H7 (cell line): ENCODE data around the gene HIPK1. TPM values are rescaled to one million over a fixed set of nuclear protein-coding genes. Genes with fewer than 3 reads are reported as not detected.
A peak's percentile ranks its signal among the peaks of the same experiment; 100 is the strongest.

Experiments used
- DNase-seq: peaks from one replicate; pipeline ENCODE4 v3.0.0; 2012
- H3K27me3 ChIP-seq: 2 replicates; pipeline ENCODE4 v1.6.0; 2011; ENCODE audit warnings: mild to moderate bottlenecking, low read length; ENCODE audit not compliant: control insufficient read depth, insufficient read depth
- H3K36me3 ChIP-seq: replicated peaks from 2 replicates; pipeline ENCODE4 v1.5.1; 2011; ENCODE audit warnings: low read length; ENCODE audit not compliant: control insufficient read depth, insufficient read depth
- H3K4me3 ChIP-seq: 2 replicates; pipeline ENCODE4 v1.5.1; 2011; ENCODE audit warnings: low read depth, mild to moderate bottlenecking, control low read depth, low read length, moderate library complexity; ENCODE audit not compliant: insufficient read depth
- total RNA-seq: library from RNA; depleted of rRNA; stranded (reverse); fragments of >200 nt; shearing (Covaris generic); gene quantifications from 2 replicates; pipeline ENCODE4 v1.2.3, GENCODE V29; 2014

Gene HIPK1
- total RNA-seq, 1 experiment from 2014 or later: 33.4 TPM

DNA sequence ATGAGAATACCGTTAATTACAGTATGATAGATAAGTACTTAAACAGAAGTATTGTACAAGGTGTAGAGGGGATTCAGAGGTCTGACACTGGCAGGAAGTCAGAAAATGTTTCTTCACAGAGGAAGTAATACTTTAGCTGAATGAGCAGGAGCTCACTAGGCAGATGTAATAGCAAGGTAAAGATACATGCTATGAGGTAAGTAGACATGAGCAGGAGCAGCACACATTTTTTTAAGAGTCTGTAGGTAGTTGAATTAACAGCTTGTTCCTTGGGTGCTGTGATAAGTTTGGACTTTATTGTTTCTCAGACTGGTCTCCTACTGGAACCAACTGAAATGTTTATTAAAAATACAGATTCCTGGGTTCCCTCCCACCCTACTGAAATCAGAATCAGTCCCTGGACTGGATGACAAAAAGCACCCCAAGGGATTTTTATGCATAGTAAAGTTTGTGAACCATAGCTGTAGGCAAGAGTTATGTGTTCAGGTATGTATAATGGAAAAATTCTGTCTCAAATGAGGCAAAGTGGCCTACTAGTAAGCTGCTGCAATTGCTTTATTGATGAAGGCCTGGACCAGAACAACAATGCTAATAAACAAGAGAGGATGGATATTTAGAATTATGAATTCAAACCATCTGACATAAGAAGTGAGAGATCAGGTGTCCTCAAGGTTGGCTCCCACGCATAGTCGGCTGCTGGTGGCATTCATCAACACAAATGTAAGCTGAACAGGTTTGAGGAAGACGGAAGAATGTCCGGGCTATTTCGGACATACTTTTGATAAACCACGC, 25.4 kb upstream of the HIPK1 start:
- no peaks in the 10 kb centered on the region for H3K27me3 ChIP-seq

DNA sequence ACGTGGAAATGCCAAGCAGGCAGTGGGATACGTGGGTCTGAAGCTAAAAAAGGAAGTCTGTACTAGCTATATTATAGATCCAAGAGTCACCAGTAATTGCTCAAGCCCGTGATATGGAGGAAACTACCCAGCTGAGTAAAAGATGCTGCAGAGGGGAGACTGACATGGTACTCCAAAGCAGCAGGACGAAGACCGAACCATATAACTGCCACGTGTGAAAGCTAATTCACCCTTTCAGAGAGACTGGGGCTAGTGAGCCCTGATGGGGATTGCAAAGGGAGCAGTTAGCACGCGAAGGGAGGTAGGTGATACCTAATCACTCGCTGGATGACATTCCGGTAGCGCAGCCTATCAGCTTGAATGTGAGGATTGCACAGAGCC, 24.8 kb upstream of the HIPK1 start:
- Histone ChIP-seq H3K4me3 (peak overlapping the region; percentile 97), H3K36me3 (peaks cover 7% of the 10 kb centered on the region), H3K27me3 (no peaks in the 10 kb centered on the region)
- DNase-seq: peak; percentile 71

More for the DNA sequence above, 25.4 kb upstream of the HIPK1 start:
- H3K4me3 ChIP-seq: peak overlapping the region; percentile 97
- no peak for DNase-seq
- H3K36me3 ChIP-seq: peaks cover 6% of the 10 kb centered on the region

GRCh38 chr1:113904674-113905434, 24.3 kb upstream of the HIPK1 start, which contains the start of the genes AP4B1 and DCLRE1B:
Gene AP4B1, minus strand, starts transcription at chr1:113904799. Its CDS starts 82 bp downstream, at chr1:113904717.
Gene DCLRE1B, plus strand, starts transcription at chr1:113905326. Its CDS starts 261 bp downstream, at chr1:113905587.
- peaks cover 5% of the 10 kb centered on the region for H3K36me3 ChIP-seq
- peak within 1 kb of the TSS; percentile 97 for H3K4me3 ChIP-seq
- H3K27me3 ChIP-seq: no peaks in the 10 kb centered on the region
- peak; percentile 96 for DNase-seq

DNA sequence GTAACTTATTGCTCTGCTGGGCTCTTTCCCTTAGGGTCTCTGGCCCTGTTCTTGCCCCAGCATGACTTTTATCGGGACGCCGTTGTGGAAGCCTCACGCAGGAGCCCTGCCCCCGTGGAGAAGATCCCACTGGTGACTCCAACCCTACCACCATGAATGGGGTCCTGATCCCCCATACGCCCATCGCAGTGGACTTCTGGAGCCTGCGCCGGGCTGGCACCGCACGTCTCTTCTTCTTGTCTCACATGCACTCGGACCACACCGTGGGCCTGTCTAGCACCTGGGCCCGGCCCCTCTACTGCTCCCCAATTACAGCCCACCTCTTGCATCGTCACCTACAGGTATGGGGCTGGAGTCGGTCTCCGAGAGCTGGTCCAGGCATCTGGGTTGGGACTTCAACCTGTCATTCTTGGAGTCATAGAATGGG, 23.7 kb upstream of the HIPK1 start:
- Histone ChIP-seq H3K4me3 (peak overlapping the region; percentile 97), H3K36me3 (peaks cover 5% of the 10 kb centered on the region), H3K27me3 (no peaks in the 10 kb centered on the region)
- peak; percentile 86 for DNase-seq

DNA sequence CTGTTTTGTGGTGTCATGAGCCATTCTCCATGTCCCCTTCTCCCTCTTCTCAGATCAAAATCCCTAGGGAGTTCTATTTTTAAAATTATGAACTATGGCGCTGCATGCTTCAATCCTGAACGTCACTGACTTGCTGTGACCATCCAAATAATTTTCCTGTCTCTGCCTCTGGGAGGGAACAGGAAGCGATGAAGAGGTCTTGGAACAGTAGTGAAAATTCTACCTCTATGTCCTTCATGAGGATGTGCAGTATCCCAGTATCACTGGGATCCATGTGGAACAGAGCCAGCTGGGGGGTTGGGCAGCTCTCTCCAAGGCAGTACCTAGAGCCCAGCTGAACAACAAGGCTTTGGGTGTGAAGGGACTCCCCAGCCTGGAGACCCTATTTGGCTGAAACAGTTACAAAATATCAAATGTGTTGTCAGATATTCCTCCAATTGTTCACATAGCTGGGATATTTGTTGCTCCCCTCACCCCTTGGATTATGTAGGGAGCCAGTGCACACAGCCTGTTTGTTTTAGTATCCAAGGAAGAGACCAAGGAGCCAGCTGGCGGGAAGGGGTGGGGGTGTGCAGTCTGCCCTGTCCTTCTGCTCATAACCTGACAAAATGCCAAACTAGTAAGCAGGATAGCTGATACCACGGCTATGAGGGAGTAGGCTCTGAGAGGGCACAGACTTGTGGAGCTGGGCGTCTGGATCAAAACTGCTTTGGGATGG, 16.4 kb upstream of the HIPK1 start:
- Histone ChIP-seq H3K4me3 (no peak overlapping the region), H3K27me3 (no peaks in the 10 kb centered on the region), H3K36me3 (peaks cover 12% of the 10 kb centered on the region)
- DNase-seq: no peak

DNA sequence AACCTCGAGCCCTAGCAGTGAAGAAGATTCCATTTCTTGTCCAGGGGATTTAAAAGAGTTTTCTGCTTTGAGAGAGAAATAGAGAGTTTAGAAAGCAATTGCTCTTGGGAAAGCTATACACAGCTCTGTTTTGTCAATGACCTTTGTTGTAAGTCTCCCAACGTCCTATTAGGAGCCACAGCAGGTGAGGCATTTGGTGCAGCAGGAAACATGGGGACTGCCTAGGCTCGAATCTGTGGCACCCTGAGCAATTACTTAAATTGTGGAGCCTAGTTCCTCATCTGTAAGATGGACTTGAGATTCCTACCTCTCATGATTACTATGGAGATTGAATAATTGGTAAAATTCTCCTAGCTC, 15.8 kb upstream of the HIPK1 start:
- Histone ChIP-seq H3K4me3 (no peak overlapping the region), H3K27me3 (no peaks in the 10 kb centered on the region), H3K36me3 (peaks cover 9% of the 10 kb centered on the region)
- DNase-seq: no peak

DNA sequence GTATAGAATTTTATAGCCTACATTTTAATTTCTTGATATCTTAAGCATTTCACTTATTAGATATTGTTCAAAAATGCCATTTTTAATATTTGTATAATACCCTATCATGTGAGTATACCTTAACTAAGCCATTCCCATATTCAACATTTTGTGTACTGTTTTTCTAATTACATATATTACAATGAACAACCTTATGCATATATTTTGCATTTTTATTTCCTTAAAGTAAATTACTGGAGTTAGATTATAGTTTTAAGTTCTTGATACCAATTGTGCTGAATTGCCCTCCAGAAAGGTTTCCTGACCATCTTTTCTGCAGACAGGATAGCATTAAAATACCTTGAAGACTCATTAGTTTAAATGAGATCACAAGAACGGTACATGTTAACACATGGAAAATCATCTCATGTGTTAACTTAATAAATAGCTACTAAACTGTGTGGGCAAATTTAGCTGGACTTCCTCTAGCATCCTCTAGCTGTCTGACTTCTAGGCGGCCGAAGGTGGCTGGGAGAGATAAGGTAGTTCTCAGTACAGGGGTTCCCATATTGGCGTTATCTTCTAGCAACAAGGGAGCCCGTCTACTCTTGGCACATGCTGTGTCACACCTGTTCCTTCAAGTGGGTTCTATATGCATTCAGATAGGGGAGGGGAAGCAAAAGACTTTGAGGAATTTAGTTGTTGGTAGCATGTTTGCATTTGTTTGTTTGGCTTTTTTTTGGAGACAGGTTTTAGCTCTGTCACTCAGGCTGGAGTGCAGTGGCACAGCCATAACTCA, 15.0 kb upstream of the HIPK1 start:
- no peaks in the 10 kb centered on the region for H3K27me3 ChIP-seq
- H3K4me3 ChIP-seq: no peak overlapping the region
- DNase-seq: no peak
- H3K36me3 ChIP-seq: peaks cover 7% of the 10 kb centered on the region

DNA sequence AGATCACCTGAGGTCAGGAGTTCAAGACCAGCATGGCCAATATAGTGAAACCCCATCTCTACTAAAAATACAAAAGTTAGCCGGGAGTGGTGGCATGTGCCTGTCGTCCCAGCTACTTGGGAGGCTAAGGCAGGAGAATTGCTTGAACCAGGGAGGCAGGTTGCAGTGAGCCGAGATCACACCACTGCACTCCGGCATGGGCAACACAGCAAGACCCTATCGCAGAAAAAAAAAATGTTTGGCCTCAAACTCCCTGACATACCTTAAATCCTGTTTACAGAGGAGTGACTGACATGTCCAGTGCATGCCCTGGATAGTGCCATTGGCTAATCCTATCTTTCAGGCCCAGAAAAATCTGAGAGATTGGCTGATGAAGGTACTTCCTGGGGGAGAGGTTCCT, 12.2 kb upstream of the HIPK1 start:
- H3K27me3 ChIP-seq: no peaks in the 10 kb centered on the region; the same call in 1 of the 2 replicates
- no peak for DNase-seq
- peaks cover 2% of the 10 kb centered on the region for H3K36me3 ChIP-seq
- no peak overlapping the region for H3K4me3 ChIP-seq

DNA sequence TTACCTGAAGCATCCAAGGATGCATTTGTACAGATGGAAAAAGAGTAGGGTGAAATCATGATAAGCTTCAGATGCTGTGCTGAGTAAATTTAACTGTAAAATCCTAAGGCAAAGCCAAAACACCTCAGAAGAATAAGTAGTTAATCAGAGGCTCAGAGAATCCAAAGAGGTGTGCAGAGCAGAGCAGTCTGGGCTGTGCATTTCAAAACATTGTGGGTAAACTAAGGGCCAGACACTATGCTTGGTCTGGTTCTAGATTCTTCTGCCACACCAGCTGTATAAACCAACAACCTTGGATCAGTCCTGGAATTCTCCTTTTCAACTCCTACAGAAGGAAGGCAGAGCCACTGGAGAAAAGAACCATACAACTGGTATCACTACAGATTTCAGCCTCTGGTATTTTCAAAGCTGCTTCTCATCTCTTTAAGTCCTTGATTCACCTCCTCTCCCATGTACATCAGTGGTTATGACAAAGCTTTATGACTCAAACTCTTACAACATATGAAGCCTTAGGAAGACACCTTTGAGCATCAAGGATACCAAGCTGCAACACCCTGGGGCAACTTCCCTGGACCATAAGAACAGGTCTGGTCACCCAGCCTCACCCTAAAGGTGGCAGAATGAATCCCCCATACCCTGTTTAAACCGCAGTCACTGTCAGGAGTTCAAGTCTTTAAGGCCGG, 11.6 kb upstream of the HIPK1 start:
- H3K4me3 ChIP-seq: no peak overlapping the region
- H3K27me3 ChIP-seq: no peaks in the 10 kb centered on the region; the same call in 1 of the 2 replicates
- DNase-seq: no peak
- H3K36me3 ChIP-seq: no peaks in the 10 kb centered on the region

GRCh38 chr1:113918243-113918642, 10.9 kb upstream of the HIPK1 start:
- H3K27me3 ChIP-seq: no peaks in the 10 kb centered on the region; the same call in 1 of the 2 replicates
- no peaks in the 10 kb centered on the region for H3K36me3 ChIP-seq
- DNase-seq: no peak
- no peak overlapping the region for H3K4me3 ChIP-seq

DNA sequence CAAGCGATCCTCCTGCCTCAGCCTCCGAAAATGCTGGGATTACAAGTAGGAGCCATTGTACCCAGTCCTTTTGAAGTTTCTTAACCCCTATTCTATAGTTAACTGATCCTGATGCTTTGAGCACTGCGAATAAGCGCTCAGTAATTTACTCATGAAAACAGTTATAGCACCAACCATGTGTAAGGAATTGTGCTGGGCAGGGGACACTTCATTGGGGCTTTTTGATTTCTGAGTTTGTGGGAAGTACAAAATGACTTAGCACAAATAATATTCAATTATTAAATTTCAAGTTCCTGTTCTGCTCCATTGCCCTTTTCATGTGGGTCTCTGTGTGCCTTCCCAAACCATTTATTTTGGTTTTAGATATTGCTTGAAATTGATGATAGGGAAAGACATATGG, 6.2 kb upstream of the HIPK1 start:
- DNase-seq: no peak
- Histone ChIP-seq H3K27me3 (no peaks in the 10 kb centered on the region; the same call in 1 of the 2 replicates), H3K4me3 (no peak overlapping the region), H3K36me3 (no peaks in the 10 kb centered on the region)

GRCh38 chr1:113924473-113924872, 4.7 kb upstream of the HIPK1 start:
- Histone ChIP-seq H3K27me3 (peaks cover 1% of the 10 kb centered on the region; the same call in 1 of the 2 replicates), H3K36me3 (no peaks in the 10 kb centered on the region), H3K4me3 (no peak overlapping the region)
- DNase-seq: no peak

GRCh38 chr1:113928187-113928930, 765 bp upstream of the HIPK1 start:
- peaks cover 1% of the 10 kb centered on the region; the same call in 1 of the 2 replicates for H3K27me3 ChIP-seq
- no peaks in the 10 kb centered on the region for H3K36me3 ChIP-seq
- H3K4me3 ChIP-seq: peak overlapping the region; percentile 91
- no peak for DNase-seq
